CD4-positive, alpha-beta T cell treated with Interleukin-6 at 100 ng/mL for 8 hours (primary cell): ENCODE results near the gene CCDC180.
"Not testable (repeated sequence)": the region's sequence is repeated elsewhere in the genome, so short reads cannot be mapped to it uniquely, and the experiment has no call there.

Experiments
- DNase-seq: peaks from one replicate; pipeline ENCODE4 v3.0.0-alpha.2; 2020; ENCODE audit warnings: mixed read lengths, low spot score

CCDC180 gene

DNA sequence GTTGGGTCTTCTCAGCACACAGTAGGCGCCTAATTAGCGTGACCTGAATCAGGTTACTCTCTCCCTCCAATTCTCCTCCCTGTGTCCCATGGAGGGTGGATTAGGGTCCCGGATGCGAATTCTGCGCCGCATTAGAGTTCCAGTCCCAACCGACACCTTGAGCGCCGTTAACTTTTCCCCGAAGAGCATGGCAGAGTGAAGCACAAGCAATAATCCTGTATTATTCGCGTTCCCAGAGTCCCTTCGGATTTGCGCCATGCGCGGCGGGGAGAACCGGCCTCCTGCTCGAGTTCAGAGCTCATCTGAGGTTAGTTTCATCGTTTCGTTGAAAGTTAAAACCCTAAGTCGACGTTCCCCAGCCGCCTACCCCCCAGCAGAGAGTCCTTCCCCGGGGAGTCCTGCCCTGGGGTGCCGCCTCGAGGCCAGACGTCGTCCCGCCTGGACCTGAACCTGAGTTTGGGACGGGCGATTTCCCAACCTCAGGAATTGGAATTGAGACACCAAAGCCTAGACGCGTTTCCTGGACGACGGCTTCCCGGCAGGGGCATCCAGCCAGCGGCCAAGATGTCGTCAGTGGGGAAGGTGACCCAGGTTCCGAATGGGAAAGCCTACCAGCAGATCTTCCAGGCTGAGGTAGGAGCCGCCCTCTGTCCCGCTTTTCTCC, at the start of gene CCDC180:
Gene CCDC180 (plus strand): TSS at position 160 of the 664 bp plus-strand sequence. CDS start 405 bp downstream, at position 565.
- DNase-seq: no peak

DNA sequence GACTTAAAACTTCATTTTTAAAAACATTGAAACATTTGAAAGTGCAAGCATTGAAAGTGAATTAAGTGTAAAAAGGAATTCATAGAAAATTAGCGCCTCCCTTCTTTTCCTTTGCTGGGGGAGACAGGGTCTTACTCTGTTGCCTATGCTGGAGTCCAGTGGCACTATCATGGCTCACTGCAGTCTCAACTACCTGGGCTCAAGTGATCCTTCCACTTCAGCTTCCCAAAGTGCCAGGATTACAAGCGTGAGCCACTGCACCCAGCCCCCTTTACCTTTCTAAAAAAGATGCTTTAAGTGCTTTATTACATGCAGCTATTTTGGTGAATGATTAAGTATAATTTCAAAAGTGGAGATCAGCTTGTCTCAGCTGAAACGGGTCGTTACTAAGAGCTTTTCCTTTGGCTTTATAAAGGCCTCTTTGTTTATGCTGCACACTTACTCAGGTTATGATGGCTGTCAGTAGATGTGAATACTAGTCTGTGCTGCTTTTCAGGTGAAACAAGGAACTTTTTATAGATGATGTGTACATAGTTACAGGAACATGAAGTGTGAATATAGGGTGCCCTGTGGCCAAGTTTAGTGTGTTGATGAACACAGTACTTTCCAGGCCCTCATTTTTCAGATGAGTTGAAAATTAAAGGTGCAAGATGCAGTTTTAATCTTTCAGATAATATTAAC, 47.5 kb upstream of the CCDC180 start:
- not testable (repeated sequence) for DNase-seq

DNA sequence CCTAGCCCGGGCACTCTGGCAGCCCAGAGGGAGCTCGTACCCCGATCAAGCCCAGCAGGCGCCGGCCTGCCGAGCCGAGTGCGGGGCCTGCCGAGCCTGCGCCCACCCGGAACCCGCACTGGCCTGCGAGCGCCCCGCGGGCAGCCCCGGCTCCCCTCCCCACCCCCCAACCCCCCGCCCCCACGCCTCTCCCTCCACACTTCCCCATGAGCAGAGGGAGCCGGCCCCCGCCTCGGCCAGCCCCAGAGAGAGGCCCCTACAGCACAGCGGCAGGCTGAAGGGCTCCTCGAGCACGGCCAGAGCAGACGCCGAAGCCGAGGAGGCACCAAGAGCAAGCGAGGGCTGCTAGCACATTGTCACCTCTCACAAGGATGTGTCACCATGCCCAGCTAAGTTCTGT, 36.2 kb upstream of the CCDC180 start:
- no peak for DNase-seq

DNA sequence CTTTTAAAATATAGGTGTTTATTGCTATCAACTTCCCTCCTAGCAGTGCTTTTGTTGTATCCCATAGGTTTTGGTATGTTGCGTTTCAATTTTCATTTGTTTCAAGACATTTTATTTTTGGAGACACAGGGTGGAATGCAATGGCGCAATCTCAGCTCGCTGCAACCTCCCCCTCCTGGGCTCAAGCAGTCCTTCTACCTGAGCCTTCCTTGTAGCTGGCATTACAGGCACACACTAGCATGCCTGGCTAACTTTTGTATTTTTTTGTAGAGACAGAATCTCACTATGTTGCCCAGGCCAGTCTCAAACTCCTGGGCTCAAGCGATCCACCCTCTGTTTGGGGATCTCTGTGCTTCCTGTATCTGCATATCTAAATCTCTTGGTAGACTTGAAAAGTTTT, 35.4 kb upstream of the CCDC180 start:
- DNase-seq: no peak

DNA sequence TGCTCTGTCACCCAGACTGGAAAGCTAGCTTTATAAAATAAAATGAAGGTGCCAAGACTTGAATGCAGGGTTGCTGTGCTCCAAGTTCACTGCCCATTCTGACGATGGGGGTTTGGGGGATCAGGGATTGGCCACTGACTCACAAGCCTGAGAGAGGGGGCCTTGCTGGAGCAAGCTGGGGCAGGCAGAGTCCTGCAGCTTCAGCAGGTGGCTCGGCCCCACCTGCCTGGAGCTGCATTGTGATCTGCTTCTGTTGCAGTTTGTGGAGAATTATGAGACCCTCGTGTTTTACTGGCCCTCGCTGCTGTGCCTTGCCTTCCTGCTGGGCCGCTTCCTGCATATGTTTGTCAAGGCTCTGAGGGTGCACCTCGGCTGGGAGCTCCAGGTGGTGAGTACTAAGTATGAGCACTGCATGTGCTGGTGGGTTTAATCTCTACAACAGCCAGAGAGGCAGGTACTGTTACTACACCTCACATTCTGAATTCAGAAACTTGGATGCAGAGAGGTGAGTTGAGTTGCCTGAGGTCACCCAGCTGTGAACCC, 31.1 kb upstream of the CCDC180 start:
- DNase-seq: no peak

DNA sequence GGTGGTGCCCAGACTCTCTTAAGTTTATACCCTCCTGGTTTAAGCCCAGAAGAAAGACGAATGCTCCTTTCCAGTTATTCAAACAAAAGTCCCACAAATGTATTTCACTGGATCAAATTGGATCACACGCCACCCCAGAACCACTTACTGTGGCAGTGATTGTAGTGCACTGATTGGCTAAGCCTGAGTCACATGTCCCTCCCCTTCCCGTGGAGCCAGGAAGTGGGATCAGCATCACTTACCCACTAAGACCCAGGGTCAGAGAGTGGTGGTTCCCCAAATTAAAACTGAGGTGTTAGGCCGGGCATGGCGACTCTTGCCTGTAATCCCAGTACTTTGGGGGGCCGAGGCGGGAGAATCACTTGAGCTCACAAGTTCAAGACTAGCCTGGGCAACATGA, 29.5 kb upstream of the CCDC180 start:
- no peak for DNase-seq

DNA sequence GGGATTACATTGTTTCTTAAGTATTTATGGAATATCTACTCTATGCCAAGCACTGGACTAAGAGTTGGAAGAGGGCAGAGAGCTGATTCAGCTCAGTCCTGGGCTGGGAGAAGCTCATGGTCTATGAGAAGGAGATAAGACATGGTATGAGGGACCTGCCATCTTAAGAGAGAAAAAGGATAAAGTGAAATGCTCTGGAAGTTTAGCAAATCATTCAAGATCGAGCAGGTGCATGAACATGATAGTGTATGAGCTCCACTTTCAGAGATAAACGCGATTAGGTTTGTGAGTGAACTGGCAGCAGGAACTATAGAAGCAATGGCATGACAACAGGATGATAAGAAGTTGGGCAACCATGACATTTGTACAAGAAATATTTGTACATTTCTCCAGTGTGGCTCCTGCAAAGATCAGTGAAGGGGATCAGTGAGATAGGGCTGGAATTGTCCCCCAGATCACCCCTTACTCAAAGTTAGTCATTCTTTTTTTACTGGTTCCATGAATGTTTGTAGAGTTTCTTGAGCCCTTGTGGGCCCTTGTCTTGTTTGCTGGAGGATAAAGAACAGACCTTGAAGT, 26.6 kb upstream of the CCDC180 start:
- DNase-seq: no peak

DNA sequence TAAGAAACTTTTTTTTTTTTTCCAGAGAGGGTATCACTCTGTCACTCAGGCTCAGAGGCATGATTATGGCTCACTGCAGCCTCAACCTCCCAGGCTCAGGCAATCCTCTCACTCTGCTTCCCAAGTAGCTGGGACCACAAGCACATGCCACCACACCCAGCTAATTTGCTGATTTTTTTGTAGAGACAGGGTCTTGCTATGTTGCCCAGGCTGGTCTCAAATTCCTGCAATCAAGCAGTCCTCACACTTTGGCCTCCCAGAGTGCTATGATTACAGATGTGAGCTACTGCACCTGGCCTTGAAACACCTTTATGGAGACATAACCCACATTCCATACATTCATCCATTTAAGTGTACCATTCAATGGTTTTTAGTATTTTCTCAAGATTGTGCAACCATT, 23.7 kb upstream of the CCDC180 start:
- no peak for DNase-seq

DNA sequence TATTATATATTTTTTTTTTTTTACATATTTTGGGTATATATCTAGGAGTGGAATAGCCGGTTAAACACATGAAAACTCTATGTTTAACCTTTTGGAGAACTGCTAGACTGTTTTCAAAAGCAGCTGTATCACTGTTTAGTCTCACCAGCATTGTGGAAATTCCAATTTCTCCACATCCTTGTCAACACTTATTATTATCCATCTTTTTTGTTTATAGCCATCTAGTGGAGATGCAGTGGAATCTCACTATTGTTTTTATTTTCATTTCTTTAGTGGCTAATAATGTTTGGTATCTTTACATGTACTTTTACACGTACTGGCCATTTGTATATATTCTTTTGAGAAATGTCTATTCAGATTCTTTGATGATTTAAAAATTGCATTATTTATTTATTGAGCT, 22.7 kb upstream of the CCDC180 start:
- no peak for DNase-seq

DNA sequence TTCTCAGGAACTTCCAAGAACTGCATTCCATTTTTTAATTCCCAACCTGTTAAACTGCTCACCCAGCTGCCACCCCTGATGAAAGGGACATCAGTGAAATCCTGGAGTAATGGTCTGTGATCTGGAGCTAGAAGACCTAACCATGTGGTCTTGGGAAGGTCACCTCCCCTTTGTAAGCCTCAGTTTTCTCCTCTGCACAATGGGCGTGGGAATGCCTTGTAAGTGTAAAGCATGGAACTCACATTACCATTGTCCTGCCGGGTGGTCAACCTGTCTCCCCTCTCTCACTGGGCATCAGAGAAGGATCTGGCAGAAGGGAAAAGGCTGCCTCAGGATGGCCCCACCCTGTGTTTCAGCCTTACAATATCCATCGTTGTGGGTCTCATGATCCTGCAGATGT, 15.3 kb upstream of the CCDC180 start:
- DNase-seq: no peak

DNA sequence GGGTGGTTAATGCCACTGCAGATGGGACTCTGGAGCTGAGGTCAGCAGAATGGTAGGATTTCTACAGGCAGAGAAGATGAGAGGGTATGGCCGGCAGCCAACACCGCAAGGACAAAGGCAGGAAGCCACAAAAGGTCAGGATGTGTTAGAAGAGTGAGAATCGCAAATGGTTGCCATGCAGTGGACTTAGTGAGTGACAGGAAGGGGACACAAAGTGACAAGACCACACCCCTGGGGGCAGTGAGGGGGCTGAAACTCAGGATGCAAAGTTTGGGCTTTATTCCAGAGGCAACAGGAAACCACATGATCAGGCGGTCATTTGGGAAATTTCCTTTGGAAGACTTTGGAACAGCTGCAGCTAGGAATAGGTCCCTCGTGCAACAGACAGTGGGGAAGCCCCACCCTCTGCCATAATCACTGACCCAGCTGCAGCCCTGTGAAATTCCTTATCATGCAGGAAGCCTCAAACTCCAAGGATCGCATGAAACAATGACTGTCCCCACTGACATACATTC, 14.2 kb upstream of the CCDC180 start:
- no peak for DNase-seq

DNA sequence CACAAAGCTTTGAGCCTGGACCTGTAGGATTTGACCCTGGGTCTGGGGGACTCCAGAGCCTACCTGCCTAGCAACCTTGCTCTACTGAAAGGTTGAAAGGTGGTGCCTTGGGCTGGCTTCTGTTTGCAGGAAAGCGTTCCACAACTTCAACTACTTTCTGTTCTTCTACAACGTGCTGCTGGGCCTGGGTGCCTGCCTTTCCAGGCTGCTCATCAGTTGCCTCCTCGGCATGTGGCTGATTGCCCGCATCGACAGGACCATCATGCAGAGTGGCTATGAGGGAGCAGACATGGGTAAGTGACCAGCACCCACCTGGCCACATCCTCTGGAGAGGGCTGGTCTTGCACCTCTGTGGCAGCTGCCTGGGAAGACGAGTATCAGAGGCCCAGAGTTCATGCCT, 13.6 kb upstream of the CCDC180 start:
- no peak for DNase-seq

DNA sequence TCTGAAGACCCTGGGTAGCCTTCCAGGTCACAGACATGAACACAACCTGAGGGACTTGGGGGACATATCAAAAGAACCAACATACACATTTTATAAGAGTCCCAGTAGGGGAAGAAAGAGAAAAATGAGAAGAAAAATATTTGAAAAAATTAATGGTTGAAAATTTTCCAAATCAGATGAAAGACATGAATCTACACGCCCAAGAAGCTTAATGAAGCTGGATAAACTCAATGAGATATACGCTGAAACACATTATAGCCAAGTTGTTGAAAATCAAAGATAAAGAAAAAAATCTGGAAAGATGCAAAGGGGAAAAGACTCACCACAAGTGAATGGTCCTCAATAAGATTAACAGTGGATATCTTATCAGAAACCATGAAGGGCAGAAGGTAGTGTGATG, 9.6 kb upstream of the CCDC180 start:
- no peak for DNase-seq

DNA sequence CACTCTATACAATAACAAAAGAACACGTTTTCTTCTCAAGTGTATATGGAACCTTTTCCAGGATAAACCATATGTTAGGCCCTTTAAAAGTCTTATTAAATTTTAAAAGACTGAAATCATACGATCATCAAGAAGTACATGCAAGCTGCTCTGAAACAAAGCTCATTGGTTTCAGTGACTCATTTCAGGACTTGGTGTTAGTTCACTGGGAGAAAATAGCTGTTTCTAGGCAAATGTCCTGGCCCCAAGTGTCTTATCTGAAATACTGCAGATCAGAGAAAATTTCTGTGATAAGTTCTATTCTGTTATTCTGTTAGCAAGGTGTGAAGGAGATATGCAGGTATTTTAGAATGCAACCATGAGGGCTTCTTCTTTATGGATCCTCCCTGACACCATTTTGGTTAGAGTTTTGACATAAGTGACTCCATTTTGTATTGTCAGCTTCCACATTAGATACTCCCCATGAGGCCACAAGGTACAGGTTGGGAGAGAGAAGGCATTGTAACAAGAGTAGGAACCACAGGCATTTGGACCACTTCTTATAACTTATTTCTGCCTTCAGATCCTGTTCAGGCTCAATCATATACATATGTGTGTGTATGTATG, 7.5 kb upstream of the CCDC180 start:
- no peak for DNase-seq

DNA sequence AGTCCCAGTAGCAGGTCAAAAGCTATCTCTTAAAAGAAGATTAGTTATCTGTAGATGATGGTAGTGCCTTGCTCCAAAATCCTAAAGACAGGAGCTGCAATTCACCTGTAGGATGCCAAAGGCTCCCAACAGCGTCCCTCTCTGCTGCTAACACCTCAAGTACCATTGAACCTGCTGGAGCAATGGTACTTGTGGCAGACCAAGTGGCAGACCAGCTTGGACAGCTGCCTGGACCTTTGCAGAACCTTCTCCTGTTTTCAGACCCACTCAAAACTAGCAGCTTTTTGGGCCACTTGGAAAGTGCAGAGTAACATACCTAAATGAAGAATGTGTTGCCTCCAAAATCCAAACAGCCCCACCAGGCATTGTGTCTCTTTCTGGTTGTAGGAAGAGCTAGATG, 6.9 kb upstream of the CCDC180 start:
- no peak for DNase-seq

DNA sequence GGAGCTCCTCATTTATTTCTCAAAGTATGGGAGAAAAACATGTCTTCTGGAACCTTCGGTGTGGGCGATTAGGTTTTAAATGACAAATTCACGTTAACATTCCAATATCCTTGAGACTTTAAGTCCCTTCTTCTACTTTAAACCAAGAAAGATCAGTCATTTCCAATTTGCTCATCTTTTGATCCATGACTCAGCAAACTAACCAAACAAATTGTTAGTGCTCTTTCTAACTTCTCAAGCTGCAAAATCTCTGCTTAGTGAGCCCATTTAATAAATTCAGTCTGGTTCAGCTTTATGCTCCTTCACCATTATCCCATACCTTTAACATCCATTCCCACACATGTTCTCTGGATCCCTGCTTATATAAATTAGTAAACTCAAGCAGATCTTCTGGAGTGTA, 5.5 kb upstream of the CCDC180 start:
- no peak for DNase-seq

DNA sequence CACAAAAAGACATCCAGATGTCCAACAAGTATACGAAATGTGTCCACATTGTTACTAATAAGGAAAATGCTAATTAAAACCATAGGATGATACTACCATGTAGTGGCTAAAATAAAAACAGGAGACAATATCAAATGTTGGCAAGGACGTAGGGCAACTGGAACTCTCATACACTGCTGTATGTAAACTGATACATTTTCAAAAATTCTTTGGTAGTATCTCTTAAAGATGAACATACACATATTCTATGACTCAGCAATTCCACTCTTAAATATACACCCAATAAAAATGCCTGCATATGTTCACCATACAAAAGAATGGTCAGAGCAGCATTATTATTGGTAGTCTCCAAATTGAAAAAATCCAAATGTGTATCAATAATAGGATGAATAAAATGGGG, 2.9 kb upstream of the CCDC180 start:
- DNase-seq: no peak

DNA sequence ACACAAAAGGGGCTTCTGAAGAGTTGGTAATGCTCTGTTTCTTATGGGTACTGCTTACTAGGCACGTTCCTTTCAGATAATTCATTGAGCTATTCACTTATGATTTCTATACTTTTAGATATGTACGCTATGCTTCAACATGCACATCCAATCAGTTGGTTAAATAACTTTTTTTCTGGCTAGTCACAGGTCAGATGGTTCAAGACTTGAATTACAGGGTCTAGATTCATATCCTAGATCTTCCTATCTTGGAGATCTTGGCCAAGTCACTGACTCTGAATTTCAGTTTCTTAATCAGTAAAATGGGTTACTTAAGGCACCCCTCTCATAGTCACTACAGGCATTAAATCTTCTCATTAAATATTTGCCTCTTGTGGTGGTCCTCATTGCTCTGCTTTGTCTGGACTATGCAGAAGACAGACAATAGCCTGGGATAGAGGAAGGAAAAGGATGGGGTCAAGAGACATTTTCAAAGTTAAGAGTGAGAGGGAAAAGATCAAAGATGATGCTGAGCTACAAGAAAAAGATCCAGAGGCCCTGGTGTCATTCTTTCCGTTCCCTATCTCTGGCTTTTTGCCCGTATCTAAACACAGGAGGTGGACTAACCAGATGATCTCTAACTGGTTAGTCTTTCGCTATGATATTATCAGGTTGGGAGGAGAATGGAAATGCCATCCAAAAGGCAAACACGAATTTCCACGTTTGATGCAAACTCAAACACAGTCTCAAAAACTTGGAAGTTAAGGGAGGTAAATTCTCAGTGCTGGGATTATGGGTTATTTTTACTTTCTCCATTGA, 1.8 kb upstream of the CCDC180 start:
- DNase-seq: no peak

DNA sequence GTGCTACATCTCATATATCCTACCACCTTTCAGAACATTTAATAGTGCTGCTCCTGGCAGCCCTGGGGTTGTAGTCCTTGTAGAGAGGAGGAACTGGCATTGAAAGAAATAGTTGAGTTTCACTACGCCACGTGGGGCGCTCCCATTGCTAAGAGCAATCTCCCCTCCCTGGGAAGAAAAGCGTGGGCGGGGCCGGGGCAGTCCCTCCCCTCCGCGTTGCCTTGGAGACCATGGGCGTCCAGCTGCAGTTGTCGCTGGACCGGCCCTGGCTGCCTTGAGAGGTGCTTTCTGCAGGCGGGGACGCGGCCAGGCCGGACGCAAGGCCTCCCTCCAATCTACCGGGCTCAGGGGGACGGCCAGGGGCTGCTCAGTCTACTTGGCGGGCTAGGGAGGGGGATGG, 368 bp upstream of the CCDC180 start:
- DNase-seq: no peak

DNA sequence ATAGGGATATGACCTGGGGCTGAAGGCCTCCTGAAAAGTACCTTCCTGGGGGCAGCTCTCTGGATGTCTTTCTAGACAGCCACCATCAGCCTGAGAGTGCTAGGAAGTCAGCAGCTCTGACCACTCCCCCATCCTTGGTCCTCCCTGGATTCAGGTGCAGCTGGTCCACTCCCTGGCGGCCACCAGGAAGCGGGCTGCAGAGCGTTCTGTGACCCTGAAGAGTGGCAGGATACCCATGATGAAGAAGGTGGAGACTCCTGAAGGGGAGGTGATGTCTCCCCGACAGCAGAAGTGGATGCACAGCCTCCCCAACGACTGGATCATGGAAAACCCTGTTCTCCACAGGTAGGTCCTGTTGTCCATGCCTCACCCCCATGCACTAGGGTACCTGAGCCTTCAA, 1.8 kb downstream of the CCDC180 start:
- DNase-seq: no peak

DNA sequence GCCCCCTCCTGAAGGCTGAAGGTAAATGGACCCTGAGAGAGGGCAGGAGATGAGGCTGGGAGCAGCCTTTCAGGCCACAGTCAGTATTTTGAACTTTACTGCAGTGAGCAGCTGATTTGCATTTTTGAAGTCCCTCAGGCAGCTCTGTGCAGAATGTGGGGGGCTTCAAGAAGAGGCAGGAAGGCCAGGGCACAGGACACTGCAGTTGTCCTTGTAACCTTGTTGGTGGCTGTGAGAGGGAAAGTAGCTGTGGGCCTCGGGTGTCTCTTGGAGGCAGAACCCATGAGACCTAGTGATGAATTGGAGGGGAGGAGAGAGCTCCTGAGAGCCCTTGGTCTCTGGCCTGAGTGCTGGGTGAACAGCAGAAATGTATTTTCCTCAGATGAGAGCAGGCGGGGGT, 2.6 kb downstream of the CCDC180 start:
- DNase-seq: no peak

DNA sequence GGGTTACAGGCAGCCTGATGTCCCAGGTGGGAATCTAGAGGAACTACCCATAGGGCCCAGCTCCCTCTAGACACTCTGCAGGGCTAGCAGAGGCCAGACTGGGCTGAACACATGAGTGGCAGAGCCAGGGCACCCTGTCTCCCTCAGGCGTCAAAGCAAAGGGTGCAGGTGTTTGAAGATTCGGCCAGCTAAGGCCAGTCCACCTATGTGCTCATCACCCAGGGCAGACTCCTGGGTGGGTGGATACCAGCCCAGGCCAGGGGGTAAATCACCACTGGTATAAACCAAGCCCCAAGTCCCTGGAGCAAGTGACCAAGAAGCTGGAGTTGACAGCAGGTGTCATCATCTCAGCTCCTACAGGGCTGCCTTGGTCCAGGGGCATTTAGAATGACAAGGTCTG, 3.4 kb downstream of the CCDC180 start:
- no peak for DNase-seq
